Panc1 (cell line): ENCODE data around the gene OPN1SW. TPM values are rescaled to one million over a fixed set of nuclear protein-coding genes. Genes with fewer than 3 reads are reported as not detected.
A peak's percentile ranks its signal among the peaks of the same experiment; 100 is the strongest.

Experiments
- ATAC-seq: fragments of 200-7000 bp; cut with Tn5 transposase; 2 replicates; pipeline ENCODE4 v1.9.1; 2020; ENCODE audit warnings: mild to moderate bottlenecking, moderate library complexity
- BruUV-seq: library from RNA; stranded (reverse); fragments of 400-500 nt; replicated peaks from 2 replicates; lab custom pipeline; 2021; lab: Mats Ljungman, UMichigan
- CTCF ChIA-PET: fragments of 300-600 bp; sonication (Branson Sonifier 250); formaldehyde crosslinking; loops from one replicate; lab custom pipeline; 2022; ENCODE audit warnings: antibody characterized with exemption; lab: Charles Lee
- POLR2A ChIA-PET: fragments of 300-600 bp; sonication (Branson Sonifier 250); formaldehyde crosslinking; loops from one replicate; lab custom pipeline; 2022; ENCODE audit warnings: antibody characterized with exemption; lab: Charles Lee
- DNase-seq: peaks from one replicate; pipeline ENCODE4 v3.0.0-alpha.2; 2010; ENCODE audit warnings: low read depth, low spot score
- H3K27ac ChIP-seq: 2 replicates; pipeline ENCODE4 v1.5.1; 2011; ENCODE audit warnings: mild to moderate bottlenecking, low read length, inconsistent platforms
- H3K27me3 ChIP-seq: fragments of 200-500 bp; sonication (Bioruptor generic); 2 replicates; pipeline ENCODE4 v1.6.0; 2014; ENCODE audit warnings: low read length, inconsistent platforms; ENCODE audit not compliant: control insufficient read depth, insufficient read depth
- H3K36me3 ChIP-seq: fragments of 200-500 bp; sonication (Bioruptor generic); 2 replicates; pipeline ENCODE4 v1.5.1; 2014; ENCODE audit warnings: inconsistent platforms, mild to moderate bottlenecking, low read length, moderate library complexity; ENCODE audit not compliant: control insufficient read depth, insufficient read depth
- H3K4me1 ChIP-seq: 2 replicates; pipeline ENCODE4 v1.5.1; 2011; ENCODE audit warnings: inconsistent platforms, mild to moderate bottlenecking, low read length, moderate library complexity; ENCODE audit not compliant: control insufficient read depth, insufficient read depth
- H3K4me3 ChIP-seq, 2 experiments: 2 replicates each; pipeline ENCODE4 v1.5.1; 2011 to 2012; ENCODE audit warnings: low read depth in 2 of 2, low read length in 2 of 2, mild to moderate bottlenecking in 2 of 2, inconsistent platforms in 1 of 2, moderate library complexity in 1 of 2
- H3K9me3 ChIP-seq: fragments of 200-500 bp; sonication (Bioruptor generic); 2 replicates; pipeline ENCODE4 v1.5.1; 2014; ENCODE audit warnings: low read depth, mild to moderate bottlenecking, inconsistent platforms, low read length, moderate library complexity; ENCODE audit not compliant: control insufficient read depth, insufficient read depth
- CTCF ChIP-seq: fragments of 450-650 bp; IDR thresholded peaks from 2 replicates; pipeline ENCODE4 v1.5.1; 2017; ENCODE audit warnings: mild to moderate bottlenecking
- POLR2AphosphoS5 ChIP-seq: IDR thresholded peaks from 2 replicates; pipeline ENCODE4 v1.6.1; 2012; ENCODE audit warnings: mild to moderate bottlenecking, low read depth, low read length, moderate library complexity
- SIN3A ChIP-seq: IDR thresholded peaks from 2 replicates; pipeline ENCODE4 v1.6.1; 2012; ENCODE audit warnings: low read depth, mild to moderate bottlenecking, low read length, moderate library complexity, borderline replicate concordance; ENCODE audit not compliant: insufficient read depth
- TCF7L2 ChIP-seq: IDR thresholded peaks from 2 replicates; pipeline ENCODE4 v1.6.1; 2011; ENCODE audit warnings: mild to moderate bottlenecking, low read depth, low read length, inconsistent platforms
- in situ Hi-C: cut with HindIII; loops from 2 replicates; pipeline ENCODE4 v1.10.0; 2016; ENCODE audit warnings: low sequenced_read_pairs, low pct_unique_long_range_greater_than_20kb
- intact Hi-C: fragments of 100-400 bp; cut with micrococcal nuclease; formaldehyde crosslinking; loops from one replicate; pipeline ENCODE4 v1.10.0; 2022; ENCODE audit not compliant: unreplicated experiment
- total RNA-seq: library from RNA; stranded (reverse); gene quantifications from one replicate; pipeline ENCODE4 v1.2.1, GENCODE V29; 2021; ENCODE audit not compliant: unreplicated experiment
- TF ChIP-seq, protein P1 (sequence below), 2 experiments: IDR thresholded peaks; 2 replicates each; pipeline ENCODE4 v1.6.1; 2011 to 2012; ENCODE audit warnings: low read depth in 2 of 2, control low read depth in 1 of 2, low read length in 1 of 2, mild to moderate bottlenecking in 1 of 2, moderate library complexity in 1 of 2; ENCODE audit not compliant: insufficient read depth in 1 of 2

Gene OPN1SW
- total RNA-seq, 1 experiment from 2014 or later: not detected

- TF ChIP-seq POLR2AphosphoS5 (no peak), CTCF (no peak), SIN3A (no peak), TCF7L2 (no peak)
- TF ChIP-seq, protein P1, sequence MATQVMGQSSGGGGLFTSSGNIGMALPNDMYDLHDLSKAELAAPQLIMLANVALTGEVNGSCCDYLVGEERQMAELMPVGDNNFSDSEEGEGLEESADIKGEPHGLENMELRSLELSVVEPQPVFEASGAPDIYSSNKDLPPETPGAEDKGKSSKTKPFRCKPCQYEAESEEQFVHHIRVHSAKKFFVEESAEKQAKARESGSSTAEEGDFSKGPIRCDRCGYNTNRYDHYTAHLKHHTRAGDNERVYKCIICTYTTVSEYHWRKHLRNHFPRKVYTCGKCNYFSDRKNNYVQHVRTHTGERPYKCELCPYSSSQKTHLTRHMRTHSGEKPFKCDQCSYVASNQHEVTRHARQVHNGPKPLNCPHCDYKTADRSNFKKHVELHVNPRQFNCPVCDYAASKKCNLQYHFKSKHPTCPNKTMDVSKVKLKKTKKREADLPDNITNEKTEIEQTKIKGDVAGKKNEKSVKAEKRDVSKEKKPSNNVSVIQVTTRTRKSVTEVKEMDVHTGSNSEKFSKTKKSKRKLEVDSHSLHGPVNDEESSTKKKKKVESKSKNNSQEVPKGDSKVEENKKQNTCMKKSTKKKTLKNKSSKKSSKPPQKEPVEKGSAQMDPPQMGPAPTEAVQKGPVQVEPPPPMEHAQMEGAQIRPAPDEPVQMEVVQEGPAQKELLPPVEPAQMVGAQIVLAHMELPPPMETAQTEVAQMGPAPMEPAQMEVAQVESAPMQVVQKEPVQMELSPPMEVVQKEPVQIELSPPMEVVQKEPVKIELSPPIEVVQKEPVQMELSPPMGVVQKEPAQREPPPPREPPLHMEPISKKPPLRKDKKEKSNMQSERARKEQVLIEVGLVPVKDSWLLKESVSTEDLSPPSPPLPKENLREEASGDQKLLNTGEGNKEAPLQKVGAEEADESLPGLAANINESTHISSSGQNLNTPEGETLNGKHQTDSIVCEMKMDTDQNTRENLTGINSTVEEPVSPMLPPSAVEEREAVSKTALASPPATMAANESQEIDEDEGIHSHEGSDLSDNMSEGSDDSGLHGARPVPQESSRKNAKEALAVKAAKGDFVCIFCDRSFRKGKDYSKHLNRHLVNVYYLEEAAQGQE (IDR thresholded peaks at IDR 0.05; ENCODE audit: insufficient read depth in 1 of 2, low read depth in 2 of 2, low read length in 1 of 2): no peak
- Histone ChIP-seq H3K36me3 (peaks cover 1% of the 10 kb centered on the region; the same call in 1 of the 2 replicates), H3K27ac (no peak overlapping the region), H3K4me3 (no peak overlapping the region), H3K27me3 (no peaks in the 10 kb centered on the region), H3K9me3 (peaks cover 8% of the 10 kb centered on the region; the same call in 1 of the 2 replicates), H3K4me1 (no peaks in the 10 kb centered on the region)
- CTCF ChIA-PET: no interaction called here
- DNase-seq (no peak), ATAC-seq (no peak)
- BruUV-seq: no TSS peak
- POLR2A ChIA-PET: no interaction called here
- in situ Hi-C loops: no loop called here
- intact Hi-C loops: no loop called here
Measured at GRCh38 chr7:128777156-128778123, 1.8 kb upstream of the OPN1SW start.

DNA sequence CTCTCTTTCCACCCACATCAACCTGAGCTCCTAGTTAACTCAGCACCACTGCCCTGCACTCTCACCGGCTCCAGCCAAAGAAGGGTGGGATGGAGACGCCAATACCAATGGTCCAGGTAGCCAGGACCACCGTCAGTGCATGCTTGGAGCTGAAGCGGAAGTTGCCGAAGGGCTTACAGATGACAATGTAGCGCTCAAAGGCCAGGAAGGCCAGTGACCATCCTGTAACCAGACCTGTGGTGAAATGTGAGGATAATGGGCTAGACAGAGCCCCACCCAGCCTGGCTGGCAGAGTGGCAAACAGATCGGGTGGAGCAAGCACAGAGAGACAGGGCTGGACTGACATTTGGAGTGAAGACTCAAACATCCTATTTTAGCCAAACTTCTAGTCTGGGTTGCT is 673 bp downstream of the OPN1SW start:
- Histone ChIP-seq H3K9me3 (peaks cover 8% of the 10 kb centered on the region; the same call in 1 of the 2 replicates), H3K27ac (no peak overlapping the region), H3K4me3 (no peak overlapping the region), H3K36me3 (peaks cover 10% of the 10 kb centered on the region; the same call in 1 of the 2 replicates), H3K27me3 (no peaks in the 10 kb centered on the region), H3K4me1 (no peaks in the 10 kb centered on the region)
- in situ Hi-C loops (no loop called here), intact Hi-C loops (no loop called here)
- ChIA-PET POLR2A (interaction anchor here (0.6 kb wide), 1 partner anchor 11 kb away, joined by 3 read pairs; no protein-coding TSS in a partner anchor), CTCF (interaction anchor here (0.6 kb wide), 1 partner anchor 446 kb away, joined by 5 read pairs; no protein-coding TSS in a partner anchor)
- DNase-seq (no peak), ATAC-seq (peak; percentile 28; the same call in 1 of the 2 replicates)
- TF ChIP-seq, protein P1 (IDR thresholded peaks at IDR 0.05; ENCODE audit: insufficient read depth in 1 of 2, low read depth in 2 of 2, low read length in 1 of 2): no peak
- TF ChIP-seq CTCF (no peak), SIN3A (no peak), POLR2AphosphoS5 (no peak), TCF7L2 (no peak)
- no TSS peak for BruUV-seq
